ENCODE results near the gene APCDD1.

- TF ChIP-seq EZH2 (IDR thresholded peaks at IDR 0.05; ENCODE audit: low read depth, unreplicated experiment), result no peak
- TF ChIP-seq EZH2phosphoT487 (IDR thresholded peaks at IDR 0.05; ENCODE audit: unreplicated experiment), result no peak
- peak; percentile 14 to 31; a peak in 1 of 4 replicates for TF ChIP-seq CTCF (conservative IDR thresholded peaks at IDR 0.05; ENCODE audit: low read depth in 2 of 2)
- TF ChIP-seq POLR2AphosphoS5 (IDR thresholded peaks at IDR 0.05; ENCODE audit: low read depth), result no peak
- no peak for TF ChIP-seq REST (IDR thresholded peaks at IDR 0.05; ENCODE audit: unreplicated experiment)
Measured at GRCh38 chr18:10482363-10482984, 28.0 kb downstream of the APCDD1 start.

All from GM23338 (cell line).